GM18858 (cell line): ENCODE measurements around the gene PARP15.
"Not testable (repeated sequence)": the region's sequence is repeated elsewhere in the genome, so short reads cannot be mapped to it uniquely, and the experiment has no call there.

ENCODE experiments used
- ATAC-seq: cut with Tn5 transposase; IDR thresholded peaks from one replicate; pipeline ENCODE4 v1.9.1; 2021; ENCODE audit not compliant: unreplicated experiment

PARP15 gene

GRCh38 chr3:122661633-122662032 lies 84.2 kb downstream of the PARP15 start:
- no peak for ATAC-seq

DNA sequence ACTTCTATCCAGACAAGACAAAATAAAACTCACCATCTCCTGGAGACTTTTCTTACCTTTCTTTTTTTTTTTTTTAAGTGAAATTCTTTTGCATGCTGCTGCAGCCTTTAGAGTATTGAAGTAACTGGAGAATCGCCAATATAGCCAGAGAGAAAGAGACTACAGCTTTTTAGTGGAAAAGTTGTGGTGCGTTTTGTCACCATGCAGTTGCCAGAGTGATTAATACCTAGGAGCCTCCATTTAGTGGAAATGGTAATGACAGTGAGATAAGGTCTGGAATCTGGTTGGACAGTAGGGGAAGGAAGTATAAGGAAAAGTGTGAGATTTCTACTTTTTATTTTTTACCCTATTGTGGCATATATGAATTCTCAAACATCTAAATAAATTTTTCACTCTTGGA lies 85.1 kb downstream of the PARP15 start:
- ATAC-seq, result no peak

- ATAC-seq, result no peak
Measured at GRCh38 chr3:122665226-122665786, 87.9 kb downstream of the PARP15 start.

- no peak for ATAC-seq
Measured at GRCh38 chr3:122665881-122666280, 88.4 kb downstream of the PARP15 start.

DNA sequence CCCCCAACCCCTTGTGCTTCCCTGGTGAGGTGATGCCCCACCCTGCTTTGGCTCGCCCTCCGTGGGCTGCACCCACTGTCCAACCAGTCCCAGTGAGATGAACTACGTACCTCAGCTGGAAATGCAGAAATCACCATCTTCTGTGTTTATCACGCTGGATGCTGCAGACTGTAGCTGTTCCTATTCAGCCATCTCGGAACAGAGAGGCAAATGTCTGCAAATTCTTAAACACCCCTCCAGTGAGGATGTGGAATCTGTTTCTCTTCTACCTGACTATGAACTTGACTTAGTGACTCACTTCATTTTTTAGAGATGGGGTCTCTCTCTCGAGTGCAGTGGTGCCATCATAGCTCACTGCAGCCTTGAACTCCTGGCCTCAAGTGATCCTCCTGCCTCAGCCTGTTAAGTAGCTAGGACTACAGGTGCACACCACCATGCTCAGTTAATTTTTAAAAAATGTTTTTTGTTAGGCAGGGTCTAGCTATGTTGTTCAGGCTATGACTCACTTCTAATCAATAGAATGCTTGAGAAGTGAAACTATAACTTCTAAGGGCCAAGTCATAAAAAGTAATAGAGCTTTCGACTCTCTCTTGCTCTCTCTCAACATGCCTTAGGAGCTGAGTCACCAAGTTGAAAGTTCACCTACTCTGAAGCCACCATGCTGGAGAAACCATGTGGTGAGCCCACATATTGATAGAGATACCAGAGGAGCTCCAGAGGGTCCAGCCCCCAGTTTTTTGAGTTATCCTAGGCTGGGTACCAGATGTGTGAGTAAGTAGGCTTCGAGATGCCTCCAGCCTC lies 91.7 kb downstream of the PARP15 start:
- no peak for ATAC-seq

DNA sequence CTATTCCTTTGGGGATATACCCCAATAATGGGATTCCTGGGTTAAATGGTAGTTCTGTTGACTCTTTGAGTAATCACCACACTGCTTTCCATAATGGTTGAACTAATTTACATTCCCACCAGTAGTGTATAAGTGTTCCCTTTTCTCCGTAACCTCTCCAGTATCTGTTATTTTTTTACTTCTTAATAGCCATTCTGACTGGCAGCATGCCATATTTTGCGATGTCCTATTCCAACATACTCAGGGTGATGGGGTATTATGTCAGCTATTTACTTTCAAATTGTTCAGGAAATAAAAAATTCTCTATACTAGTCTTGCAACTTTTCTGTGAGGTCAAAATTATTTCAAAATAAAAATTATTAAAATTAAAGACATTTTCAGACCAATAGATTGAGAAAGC lies 94.1 kb downstream of the PARP15 start:
- no peak for ATAC-seq

GRCh38 chr3:122674339-122674738 lies 96.9 kb downstream of the PARP15 start:
- ATAC-seq, result no peak

GRCh38 chr3:122676759-122677158 lies 99.3 kb downstream of the PARP15 start:
- ATAC-seq, result no peak

DNA sequence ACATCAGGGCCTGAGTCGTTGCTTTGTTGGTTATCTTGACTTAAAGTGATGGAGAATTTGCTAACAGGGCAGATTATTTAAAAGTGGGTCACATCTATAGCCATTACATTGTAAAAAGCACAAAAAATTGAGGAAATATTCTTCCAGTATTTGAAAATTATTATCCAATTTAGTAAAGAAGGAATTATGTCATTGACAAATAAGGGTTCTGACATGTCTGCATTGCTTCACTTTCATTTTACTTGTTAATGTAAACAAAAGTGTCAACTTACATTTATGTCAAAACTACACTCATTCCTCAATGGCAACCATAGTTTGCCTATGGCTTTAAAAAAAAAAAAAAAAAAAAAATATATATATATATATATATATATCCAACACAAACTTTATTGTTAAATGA lies 99.8 kb downstream of the PARP15 start:
- no peak for ATAC-seq

- ATAC-seq, result no peak
Measured at GRCh38 chr3:122678506-122678905, 101.1 kb downstream of the PARP15 start.

GRCh38 chr3:122679085-122679881 lies 101.8 kb downstream of the PARP15 start:
- no peak for ATAC-seq

- no peak for ATAC-seq
Measured at GRCh38 chr3:122679882-122680474, 102.5 kb downstream of the PARP15 start.

DNA sequence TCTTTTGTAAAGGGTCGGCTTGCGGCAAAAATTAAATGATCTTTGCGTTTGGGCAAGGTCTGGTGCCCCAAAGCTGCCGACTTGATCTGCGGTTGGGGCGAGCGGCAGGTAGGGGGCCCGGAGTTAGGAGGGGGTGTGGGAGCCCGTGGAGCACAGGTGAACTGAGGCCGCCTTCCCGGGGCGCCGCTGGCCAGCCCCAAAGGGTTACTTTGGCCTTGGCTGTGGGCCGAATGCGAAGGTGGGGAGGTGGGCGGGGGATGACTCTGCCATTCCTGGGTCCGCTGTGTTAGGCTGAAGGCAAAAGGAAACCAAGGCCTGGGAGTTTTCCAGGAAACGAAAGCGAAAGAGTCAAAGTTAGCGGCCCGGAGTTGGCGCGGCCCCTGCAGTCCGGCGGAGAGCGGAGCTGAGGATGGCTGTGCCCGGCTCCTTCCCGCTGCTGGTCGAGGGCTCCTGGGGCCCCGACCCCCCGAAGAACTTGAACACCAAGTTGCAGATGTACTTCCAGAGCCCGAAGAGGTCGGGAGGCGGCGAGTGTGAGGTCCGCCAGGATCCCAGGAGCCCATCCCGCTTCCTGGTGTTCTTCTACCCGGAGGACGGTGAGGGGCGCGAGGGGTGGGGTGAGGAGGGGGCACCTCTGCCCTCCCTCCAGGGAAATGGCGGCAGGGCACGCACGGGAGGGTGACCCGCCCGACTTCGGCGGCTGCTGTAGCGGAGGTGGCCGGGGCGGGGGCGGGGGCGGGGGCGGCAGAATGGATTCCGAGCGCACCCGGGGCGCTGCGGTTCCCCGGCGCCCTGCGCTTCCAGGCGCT lies 103.2 kb downstream of the PARP15 start, which contains the start of gene PARP14:
PARP14 (plus strand) TSS at position 365 of the 809 bp plus-strand sequence; CDS start at position 410, 45 bp downstream.
- ATAC-seq, result no peak

GRCh38 chr3:122681284-122681973 lies 104.0 kb downstream of the PARP15 start:
- ATAC-seq, result no peak

GRCh38 chr3:122681974-122682409 lies 104.5 kb downstream of the PARP15 start:
- ATAC-seq, result no peak

DNA sequence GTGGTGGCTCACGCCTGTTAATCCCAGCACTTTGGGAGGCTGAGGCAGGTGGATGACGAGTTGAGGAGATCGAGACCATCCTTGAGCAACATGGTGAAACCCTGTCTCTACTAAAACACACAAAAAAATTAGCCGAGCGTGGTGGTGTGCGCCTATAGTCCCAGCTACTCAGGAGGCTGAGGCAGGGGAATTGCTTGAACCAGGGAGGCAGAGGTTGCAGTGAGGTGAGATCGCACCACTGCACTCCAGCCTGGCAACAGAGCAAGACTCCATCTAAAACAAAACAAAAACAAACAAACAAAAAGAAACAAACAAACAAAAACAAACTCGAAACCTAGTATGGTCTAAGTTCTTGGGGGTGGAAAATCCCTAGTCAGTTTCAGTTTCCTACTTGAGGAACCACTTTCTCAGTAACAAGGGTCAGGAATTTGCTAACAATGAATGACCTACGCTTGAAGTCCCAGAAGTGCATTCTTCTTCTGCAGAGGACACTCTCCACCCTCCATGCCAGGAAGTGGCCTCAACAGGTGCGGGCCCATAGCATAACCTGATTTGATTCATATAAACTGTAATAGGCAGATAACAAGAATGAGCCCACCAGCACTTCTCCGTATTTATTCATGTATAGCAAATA lies 105.4 kb downstream of the PARP15 start:
- not testable (repeated sequence) for ATAC-seq

- ATAC-seq, result no peak
Measured at GRCh38 chr3:122687298-122687697, 109.8 kb downstream of the PARP15 start.
